GM18520 (cell line): ENCODE results near the gene MAJIN.

Experiments
- ATAC-seq: cut with Tn5 transposase; IDR thresholded peaks from one replicate; pipeline ENCODE4 v1.9.1; 2021; ENCODE audit not compliant: unreplicated experiment

MAJIN gene

DNA sequence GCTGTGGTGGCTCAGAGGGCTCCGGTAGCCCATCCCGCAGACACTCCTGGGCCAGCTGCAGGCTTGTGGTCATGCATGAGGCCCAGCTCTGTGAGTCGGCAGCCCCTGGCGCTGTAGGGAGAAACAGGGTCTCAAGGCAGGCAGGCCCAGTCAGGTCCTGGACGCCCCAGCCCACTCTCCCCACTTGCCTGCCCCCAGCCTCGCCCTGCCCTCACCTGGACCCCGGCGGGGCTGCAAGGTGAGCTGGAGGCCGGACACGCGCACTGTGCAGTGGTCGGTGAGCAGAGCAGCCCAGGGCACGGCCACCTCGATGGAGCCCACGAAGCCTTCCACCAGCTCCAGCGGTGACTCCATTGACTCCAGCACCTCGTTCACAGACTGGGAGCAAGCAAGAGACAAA lies 57.8 kb downstream of the MAJIN start:
- no peak for ATAC-seq

DNA sequence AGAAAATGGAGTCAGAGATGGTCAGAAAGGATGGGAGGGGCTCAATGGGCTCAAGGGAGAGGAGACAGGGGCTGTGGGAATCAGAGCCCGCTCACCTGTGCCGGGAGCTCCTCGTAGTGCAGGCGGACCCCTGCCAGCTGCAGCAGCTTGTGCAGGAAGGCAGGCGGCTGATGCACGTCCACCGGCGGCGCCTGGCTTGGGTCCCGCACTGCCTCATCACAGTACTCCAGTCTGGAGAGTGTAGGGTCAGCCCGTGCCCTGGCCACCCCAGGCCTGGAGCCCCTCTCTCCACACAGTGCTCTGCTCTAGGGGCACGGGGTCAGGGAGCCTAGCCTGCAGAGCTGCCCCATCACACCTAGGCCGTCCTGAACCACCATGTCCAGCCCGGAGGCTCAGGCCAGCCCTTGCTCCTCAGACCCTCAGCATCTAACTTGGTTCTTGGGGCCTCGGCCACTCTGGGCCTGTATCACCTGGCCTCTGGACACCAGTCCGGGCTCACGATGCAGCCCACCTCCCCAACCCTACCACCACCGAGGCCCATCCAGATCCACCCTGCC lies 58.7 kb downstream of the MAJIN start:
- ATAC-seq: no peak

DNA sequence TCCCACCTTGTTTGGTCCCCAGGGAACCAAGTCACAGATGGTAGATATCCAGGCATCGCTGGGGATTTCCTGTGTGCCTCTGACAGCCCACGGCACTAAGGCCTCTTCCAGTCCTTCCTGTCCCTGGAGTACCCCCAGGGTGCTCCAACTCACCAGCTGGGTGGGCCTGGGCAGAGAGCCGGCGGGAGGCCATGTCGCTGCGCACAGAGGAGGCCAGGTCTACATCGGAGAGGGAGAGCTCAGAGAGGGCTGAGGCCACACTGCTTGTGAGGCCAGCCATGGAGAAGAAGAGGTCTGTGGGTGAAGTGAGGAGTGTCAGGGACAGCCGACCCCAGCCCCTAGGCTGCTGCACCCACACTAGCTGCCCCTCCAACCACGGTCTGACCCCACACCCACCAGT lies 60.2 kb downstream of the MAJIN start:
- no peak for ATAC-seq

DNA sequence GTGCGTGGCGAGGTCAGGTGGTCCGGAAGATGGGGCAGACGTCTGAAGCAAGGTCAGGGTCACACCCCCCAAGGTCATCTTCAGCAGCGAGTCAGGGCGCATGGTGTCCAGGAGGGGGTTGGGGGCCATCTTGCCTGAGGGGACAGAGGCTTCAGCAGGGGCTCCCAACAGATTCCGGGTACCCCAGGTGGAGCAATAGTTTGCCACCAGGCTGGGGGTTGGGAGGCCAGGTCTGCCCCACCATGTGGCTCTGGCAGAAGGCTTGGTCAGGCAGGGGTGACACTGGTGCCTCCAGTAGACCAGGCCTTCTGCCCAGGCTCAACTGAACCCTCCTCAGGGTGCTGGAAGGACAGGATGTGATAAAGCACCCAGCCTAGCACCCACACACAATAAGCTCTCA lies 60.8 kb downstream of the MAJIN start:
- no peak for ATAC-seq

DNA sequence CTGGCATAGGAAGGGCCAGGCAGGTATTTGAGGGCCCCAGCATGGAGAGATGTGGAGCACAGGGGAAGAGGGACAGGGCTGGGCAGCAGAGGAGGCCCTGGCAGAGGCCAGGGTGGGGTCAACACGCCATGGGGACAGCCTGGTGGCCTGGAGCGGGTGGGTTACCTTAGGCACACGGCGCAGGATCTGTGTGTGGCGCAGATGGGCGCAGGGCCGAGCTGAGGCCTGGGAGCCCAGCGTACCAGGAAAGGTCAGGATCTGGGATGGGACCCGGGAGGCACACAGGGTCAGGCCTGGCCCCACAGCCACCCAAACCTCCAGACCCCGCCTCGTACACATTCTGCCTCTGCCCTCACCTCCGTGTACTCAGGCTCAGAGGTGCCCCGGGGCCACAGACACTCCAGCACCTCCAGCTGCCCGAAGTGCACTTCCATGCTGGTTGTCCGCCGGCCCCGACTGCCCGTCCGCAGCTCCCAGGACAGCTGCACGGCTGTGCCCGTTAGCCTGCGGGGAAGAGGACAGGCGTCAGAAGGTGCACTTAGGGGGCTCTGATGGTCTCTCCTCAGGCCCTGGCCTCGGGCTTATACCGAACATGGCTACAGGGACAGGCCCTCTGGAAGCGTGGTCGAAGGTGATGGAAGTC lies 61.3 kb downstream of the MAJIN start:
- ATAC-seq: no peak

DNA sequence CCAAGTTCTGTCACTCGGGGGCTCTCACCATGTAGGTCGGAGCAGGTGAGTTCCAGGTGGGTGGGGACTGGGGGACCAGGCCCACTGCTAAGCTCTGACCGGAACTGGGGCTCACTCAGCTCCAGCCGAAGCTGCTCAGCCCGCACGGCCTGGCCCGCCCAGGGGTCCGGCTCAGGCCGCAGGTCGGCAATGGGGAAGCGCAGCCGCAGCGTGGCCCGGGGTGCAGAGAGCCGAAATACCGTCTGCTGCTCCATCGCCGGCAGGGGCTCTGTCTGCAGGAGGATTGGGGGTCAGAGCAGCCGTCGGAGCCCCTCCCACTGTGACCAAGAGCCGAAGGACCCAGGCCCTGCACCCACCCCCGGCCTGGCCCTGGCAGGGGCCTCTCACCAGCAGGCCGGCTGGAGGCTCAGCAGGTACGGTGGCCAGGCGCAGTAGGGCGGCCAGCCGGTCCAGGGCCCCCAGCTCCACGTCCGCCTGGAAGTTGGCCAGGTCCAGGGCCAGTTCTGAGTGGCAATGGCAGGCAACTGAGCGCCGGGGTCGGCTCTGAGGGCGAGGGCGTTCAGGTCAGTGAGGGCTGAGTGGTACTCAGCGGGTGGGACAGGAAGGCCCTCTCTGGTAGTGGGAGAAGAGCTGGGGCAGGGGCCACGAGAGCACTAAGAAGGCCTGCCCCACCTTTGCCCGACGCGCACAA lies 62.1 kb downstream of the MAJIN start:
- no peak for ATAC-seq

DNA sequence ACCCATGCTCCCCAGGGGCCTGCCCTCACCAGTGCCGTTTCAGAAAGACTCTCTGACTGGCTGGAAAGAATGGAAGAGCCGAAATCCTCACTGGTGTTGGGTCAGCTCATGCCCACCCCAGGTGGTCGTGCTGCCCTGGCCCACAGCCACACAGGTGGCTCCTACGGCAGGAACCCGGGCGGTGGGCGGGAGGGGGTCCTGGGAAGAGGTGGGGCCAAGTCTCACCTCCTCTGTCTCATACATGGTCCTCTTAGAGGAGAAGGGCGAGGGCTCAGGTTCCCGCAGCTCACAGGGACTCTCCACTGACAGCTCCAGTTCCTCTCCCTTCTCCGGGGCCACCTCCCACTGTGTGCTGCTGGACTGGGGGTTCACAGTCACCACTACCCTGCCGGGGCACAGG lies 63.1 kb downstream of the MAJIN start:
- no peak for ATAC-seq

DNA sequence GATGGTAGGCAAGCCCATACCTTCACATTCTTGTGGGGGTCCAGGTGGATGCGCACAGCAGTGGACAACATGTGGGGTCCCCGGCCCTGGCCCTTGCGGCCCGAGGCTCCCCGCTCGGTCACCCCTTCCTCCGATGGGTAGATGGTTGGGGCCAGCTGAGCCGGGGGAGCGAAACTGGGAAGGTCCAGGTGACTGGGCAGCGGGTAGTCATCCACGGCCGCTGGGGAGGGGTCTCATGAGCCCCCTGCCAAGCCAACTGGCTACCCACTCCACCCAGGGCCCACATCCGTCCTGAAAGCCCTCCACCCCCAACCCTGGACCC lies 65.6 kb downstream of the MAJIN start:
- no peak for ATAC-seq

DNA sequence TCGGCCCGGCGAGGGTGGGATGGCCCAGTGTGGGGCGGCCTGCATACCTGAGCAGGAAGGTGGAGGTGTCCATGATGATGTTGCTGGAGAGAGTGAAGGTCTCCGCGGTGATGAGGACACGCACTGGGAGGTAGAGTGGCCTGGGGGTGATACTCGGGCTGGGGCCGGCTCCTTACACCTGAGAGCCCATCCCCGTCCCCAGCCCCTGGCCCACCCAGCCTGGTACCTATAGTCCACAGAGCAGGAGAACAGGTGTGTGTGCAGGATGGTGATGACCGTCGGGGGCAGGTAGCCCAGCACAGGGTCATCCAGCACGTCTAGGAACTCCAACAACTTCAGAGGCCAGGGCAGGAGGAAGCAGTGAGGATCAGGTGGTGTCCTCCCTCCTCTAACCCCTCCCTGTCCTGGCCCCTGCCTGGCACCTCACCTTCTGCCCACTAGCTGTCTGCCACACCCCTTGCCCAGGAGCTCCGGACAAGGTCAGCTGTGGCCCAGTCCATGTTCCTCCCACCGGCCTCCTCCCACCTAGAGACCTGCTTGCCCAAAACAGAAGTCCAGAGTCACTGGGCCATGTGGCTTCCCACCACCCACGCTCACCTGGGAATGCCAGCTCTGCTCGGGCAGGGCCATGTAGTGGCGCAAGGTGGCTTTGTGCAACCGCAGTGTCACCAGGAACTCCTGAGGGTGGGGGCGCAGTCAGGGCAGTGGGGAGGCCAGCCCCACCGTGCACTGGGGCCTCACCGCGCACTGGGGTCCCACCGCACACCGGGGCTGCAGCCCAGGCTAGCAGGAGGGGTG lies 66.2 kb downstream of the MAJIN start:
- no peak for ATAC-seq

DNA sequence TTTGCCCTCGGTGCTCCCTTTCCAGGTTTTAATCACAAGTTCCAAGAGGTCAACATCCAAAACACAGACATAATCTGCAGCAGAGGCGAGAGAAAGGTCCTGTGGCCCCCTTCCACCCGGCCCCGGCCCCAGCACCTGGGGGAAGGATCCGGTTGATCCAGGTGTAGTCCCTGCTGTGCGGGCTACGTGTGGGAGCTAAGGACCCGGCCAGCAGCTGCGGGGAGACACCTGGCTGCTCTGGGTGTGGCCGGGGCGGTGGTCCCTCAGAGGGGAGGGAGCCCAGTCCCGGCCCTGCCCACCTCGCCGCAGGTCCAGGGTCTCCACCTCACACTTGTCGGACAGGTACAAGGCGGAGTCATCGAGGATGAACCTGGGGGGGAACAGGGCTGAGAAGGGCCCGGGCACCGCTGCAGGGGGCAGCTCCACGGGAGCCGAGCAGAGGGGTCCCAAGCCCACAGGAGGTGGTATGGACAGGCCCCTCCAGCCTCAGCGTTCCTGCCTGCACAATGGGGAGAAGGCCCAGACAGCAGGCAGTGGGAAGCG lies 68.5 kb downstream of the MAJIN start:
- ATAC-seq: no peak

DNA sequence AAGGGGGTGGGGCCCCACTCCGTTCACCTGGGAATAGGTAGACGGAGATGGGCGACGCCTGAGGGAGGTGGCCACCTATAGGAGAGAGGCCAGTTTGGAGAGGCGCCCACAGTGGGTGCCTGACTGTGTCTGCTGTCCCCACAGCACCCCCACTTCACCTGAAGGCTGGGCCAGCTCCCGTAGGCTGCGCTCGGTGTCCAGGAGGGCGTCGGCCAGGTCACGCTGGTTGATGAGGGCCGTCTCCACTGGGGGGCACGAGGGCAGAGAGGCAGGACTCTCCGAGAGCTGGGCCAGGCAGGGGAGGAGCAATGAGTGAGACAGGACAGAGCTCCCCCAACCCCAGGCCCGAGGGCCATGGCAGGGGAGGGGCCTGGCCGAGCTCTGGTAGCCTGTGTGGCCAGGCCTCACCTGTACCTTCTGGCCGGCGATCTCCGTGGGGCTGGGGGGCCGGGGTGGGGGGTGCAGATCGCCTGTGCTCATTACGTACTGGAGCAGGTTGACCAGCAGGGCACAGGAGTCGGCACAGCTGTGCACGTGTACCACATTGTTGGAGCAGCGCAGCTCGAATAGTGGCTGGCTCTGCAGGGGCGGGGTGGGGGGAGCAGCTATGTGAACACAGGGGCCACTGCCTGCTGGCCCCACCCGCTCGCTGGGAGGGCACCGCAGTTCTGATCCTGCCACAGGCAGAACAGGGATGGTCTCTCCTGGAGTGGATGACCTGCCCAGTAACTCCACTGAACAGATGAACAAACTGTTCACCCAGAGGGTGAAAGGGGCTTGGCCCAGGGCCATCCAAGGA lies 69.6 kb downstream of the MAJIN start:
- ATAC-seq: no peak

DNA sequence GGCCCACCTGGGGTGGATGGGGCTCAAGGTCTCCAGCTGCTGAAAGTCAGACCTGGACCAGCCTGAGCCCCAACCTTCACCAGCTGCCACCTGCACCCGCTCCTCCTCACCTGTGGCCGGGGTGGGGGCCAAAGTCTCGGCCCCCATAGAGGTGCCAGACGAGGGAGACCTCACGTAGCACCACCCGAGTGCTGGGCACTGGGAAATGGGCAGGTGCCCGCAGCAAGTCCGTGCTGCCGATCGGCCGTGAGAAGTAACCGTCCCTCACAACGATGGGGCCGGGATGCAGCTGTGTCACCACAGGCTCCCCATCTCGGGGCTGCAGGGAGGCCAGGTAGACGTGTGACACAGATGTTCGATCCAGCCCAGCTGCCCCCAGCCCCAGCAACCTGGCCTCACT lies 71.1 kb downstream of the MAJIN start:
- ATAC-seq: no peak

DNA sequence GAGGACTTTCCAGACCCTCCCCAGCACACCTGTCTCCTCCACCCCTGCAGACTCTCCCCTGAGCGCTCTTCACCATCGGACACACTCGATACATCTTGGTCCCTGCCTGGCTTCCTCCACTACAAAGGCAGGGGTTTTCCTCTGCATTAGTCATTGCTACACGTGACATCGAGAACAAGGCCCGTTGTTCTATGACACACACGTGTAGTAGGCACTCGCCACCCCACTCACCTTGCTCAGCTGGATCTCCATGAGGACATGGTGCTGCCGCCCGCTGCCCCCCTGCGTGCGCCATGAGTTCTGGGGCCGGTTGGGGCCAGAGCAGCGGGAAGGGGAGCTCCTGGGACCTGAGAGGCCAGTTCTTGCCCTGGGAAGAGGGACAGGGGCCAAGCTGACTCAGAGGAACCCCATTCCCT lies 71.6 kb downstream of the MAJIN start:
- no peak for ATAC-seq

DNA sequence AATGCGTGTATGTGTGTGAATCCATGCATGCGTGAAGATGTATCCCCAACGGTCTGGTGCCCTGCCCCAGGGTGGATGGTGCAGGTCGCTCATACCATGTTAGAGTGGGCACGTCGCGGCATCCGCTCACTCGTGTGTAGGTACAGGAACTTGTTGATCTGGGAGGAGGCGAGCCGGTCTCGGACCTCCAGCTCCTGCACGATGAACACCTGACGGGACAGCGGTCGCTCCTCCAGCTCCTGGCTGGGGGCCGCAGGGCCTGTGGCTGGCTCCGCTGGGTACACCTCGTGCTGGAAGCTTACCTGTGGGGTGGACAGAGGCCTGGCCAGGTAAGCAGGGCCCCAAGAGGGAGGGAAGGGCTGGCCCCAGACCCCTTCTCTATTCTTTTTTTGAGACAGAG lies 73.4 kb downstream of the MAJIN start:
- ATAC-seq: no peak

DNA sequence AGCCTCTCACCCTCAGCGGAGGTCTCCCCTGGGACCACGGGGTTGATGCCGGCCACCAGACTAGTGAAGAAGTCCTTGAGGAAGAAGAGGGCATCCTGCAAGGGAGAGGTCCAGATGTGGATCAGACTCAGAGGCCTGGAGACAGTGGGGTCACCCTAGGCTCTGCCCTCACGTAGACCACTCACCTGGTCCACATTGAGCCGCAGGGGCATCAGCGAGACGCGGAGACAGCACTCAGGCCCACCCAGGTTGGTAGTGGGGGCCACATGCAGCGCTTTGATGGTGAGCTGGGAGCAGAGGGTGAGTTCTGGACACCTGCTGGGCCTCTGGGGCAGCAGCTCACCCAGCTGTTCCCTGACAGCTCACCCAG lies 73.8 kb downstream of the MAJIN start:
- no peak for ATAC-seq

DNA sequence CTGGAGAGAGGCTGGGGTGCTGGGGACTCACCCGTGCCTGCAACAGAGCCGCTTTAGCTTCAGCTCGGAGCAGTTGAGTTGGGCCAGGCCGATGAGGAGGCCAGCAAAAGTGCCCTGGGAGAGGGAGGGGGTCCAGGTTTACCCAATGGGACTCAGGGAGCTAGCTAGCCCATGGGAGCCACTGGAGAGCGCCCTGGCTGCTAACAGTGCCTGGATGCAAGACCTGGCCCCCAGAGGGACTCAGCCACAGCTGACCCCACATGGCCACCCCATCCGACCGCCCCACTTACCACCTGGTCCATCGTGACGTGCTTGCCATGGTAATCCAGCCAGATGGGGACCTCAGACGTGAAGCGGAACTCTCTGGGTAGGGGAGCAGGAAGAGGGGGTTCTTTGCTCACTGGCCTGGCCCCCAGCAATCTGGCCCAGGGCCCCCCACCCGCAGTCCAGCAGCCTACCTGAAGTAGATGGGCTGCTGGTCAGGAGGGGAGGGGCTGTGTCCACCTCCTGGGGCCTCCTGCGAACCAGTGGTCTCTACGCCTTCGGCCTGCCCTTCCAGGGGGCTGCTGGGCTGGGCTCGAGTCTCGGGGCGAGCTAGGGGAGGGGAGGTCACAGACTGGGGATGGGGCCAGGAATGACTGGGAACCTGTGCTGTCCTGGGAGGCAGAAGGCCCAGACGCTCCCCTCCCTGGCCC lies 74.4 kb downstream of the MAJIN start:
- no peak for ATAC-seq

DNA sequence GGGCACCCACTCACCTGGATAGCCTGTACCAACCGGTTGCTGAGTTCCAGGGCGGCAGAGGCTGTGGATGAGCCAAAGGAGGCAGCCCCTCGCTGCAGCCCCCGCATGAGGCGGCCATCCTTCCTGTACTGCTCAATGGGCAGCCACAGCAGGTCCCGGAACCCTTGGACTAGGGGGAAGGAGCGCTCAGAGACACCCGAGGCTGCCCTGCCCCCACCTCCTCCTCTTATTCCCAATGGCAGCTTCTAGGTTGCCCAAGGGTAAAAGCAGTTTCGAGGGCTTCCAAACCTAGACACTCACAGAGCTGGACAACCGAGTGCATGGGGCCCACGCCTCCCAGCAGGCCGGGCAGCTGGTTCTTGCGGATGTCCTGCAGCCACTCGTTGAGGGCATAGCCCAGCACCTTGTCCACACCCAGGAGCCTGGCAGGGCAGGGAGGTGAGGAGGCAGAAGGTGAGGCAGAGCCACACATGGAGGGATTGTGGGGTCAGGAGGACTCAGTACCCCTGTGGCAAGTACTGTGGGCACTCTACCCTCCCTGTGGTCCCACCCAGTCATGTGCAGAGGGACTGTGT lies 75.4 kb downstream of the MAJIN start:
- no peak for ATAC-seq

DNA sequence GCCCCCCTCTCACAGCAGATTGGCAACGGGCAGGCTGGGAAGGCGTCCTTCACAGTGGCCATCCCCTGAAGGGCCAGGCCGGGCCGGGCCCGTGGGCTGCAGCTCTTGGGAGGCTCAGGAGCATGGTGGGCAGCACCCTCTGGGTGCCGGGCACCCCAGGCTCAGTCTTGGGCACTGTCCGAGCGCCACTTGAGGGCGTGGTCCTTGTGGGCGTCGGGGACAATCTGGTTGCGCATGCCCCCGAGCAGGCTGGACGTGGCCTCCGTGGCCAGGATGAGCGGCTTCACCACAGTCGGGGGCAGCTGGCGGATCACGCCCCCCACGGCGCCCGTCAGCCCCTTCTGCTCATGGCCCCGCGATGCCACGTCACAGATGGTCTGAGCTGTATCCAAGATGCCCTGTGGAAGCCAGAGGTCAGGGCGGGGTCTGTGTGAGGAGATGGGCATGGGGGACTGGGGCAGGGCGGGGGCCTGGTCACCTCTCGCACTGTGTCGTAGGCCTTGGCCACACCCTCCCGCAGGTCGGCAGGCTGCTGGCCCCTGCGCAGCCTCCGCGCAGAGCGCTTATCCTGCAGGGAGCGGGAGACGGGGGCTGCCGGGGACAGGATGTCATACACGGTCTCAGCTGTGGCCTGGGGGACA lies 77.0 kb downstream of the MAJIN start:
- no peak for ATAC-seq

DNA sequence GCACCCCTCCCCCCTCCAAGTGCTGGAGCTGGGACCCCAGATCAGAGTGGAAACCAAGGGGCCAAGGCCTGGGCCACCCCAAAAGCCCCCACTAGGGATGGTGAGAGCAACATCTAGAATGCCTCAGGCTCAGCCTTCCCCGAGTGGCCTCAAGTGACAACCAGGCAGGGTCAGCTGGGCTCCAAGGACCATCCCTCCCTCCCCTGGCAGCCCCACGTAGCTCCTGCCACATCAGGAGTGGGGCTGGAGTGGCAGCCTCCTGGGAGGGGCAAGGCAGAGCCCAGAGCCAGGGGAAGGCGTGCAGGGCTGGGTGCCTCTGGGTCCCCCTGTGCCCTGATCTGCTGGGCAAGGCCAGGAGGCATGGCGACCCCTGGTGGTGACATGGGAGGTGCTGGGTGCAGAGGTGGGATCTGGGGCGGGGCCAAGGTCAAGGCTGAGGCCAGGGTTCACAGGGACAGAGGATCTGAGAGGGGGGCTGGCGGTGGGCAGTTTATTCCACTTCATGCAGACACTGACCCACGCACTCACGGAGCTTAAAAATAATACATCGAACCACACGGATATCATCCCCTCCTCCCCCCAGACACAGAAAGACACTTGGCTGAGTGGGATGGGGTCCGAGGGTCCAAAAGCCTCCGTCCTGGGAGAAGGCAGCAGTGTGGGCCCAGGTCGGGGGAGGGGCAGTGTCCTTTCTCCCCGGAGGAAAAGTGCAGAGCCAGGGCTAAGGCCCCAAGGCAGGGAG lies 77.7 kb downstream of the MAJIN start:
- no peak for ATAC-seq
